HEK293 (cell line): Measurements from ENCODE around the gene HIPK1.

ENCODE experiments used
- CTCF ChIA-PET: fragments of 350-600 bp; formaldehyde crosslinking; extraction: SDS; loops from one replicate; lab custom pipeline; 2021; ENCODE audit warnings: antibody characterized with exemption; lab: Yijun Ruan, JAX
- POLR2A ChIA-PET: fragments of 300-600 bp; formaldehyde crosslinking; extraction: SDS; loops from one replicate; lab custom pipeline; 2020; ENCODE audit warnings: antibody characterized with exemption, inconsistent platforms; lab: Yijun Ruan, JAX
- H3K27ac ChIP-seq: fragments of 200-500 bp; sonication (Bioruptor generic); 2 replicates; pipeline ENCODE4 v1.5.1; 2014; ENCODE audit warnings: low read depth, low read length, control low read depth, inconsistent platforms; ENCODE audit errors: extremely low read depth
- H3K36me3 ChIP-seq, 2 experiments: fragments of 200-500 bp in 1 of 2; sonication (Bioruptor generic) in 1 of 2; 1 replicate in 1 of 2; 2 replicates in 1 of 2; pipeline ENCODE4 v1.5.1; 2014 to 2017; ENCODE audit warnings: inconsistent platforms in 2 of 2, low read length in 2 of 2; ENCODE audit not compliant: control insufficient read depth in 2 of 2, insufficient read depth in 1 of 2
- H3K4me1 ChIP-seq: fragments of 200-500 bp; sonication (Bioruptor generic); 2 replicates; pipeline ENCODE4 v1.5.1; 2014; ENCODE audit warnings: mild to moderate bottlenecking, low read length, inconsistent platforms; ENCODE audit not compliant: control insufficient read depth, insufficient read depth
- H3K4me3 ChIP-seq: 2 replicates; pipeline ENCODE4 v1.5.1; 2011; ENCODE audit warnings: low read depth, mild to moderate bottlenecking, control low read depth, low read length, moderate library complexity
- H3K9me3 ChIP-seq: fragments of 200-500 bp; sonication (Bioruptor generic); 2 replicates; pipeline ENCODE4 v1.5.1; 2014; ENCODE audit warnings: low read depth, low read length, inconsistent platforms; ENCODE audit not compliant: control insufficient read depth, insufficient read depth
- SP3 ChIP-seq: fragments of 450-650 bp; formaldehyde crosslinking; IDR thresholded peaks from 2 replicates; pipeline ENCODE4 v1.5.1; 2016; ENCODE audit warnings: missing biosample characterization, missing genetic modification characterization
- ZNF10 ChIP-seq: fragments of 450-650 bp; formaldehyde crosslinking; IDR thresholded peaks from 2 replicates; pipeline ENCODE4 v1.5.1; 2017; ENCODE audit warnings: missing biosample characterization, missing genetic modification characterization
- ZNF140 ChIP-seq: fragments of 450-650 bp; formaldehyde crosslinking; IDR thresholded peaks from 2 replicates; pipeline ENCODE4 v1.5.1; 2016; ENCODE audit warnings: missing biosample characterization, missing genetic modification characterization
- ZNF146 ChIP-seq: fragments of 450-650 bp; formaldehyde crosslinking; IDR thresholded peaks from 2 replicates; pipeline ENCODE4 v1.5.1; 2016; ENCODE audit warnings: missing biosample characterization, missing genetic modification characterization
- ZNF280D ChIP-seq: fragments of 450-650 bp; formaldehyde crosslinking; IDR thresholded peaks from 2 replicates; pipeline ENCODE4 v1.5.1; 2016; ENCODE audit warnings: missing biosample characterization, missing genetic modification characterization
- ZNF335 ChIP-seq: fragments of 450-650 bp; formaldehyde crosslinking; conservative IDR thresholded peaks from 2 replicates; pipeline ENCODE4 v1.5.1; 2016; ENCODE audit warnings: missing biosample characterization, missing genetic modification characterization
- ZNF416 ChIP-seq: fragments of 450-650 bp; formaldehyde crosslinking; IDR thresholded peaks from 2 replicates; pipeline ENCODE4 v1.5.1; 2016; ENCODE audit warnings: missing biosample characterization, missing genetic modification characterization
- ZNF558 ChIP-seq: fragments of 450-650 bp; formaldehyde crosslinking; IDR thresholded peaks from 2 replicates; pipeline ENCODE4 v1.5.1; 2016; ENCODE audit warnings: missing biosample characterization, missing genetic modification characterization
- ZNF561 ChIP-seq: fragments of 450-650 bp; IDR thresholded peaks from 2 replicates; pipeline ENCODE4 v1.5.1; 2018; ENCODE audit warnings: missing biosample characterization, missing genetic modification characterization, borderline replicate concordance
- ZNF580 ChIP-seq: fragments of 450-650 bp; formaldehyde crosslinking; IDR thresholded peaks from 2 replicates; pipeline ENCODE4 v1.5.1; 2016; ENCODE audit warnings: missing biosample characterization, missing genetic modification characterization
- ZNF623 ChIP-seq: fragments of 450-650 bp; formaldehyde crosslinking; IDR thresholded peaks from 2 replicates; pipeline ENCODE4 v1.5.1; 2016; ENCODE audit warnings: missing biosample characterization, missing genetic modification characterization
- ZSCAN23 ChIP-seq: fragments of 450-650 bp; formaldehyde crosslinking; IDR thresholded peaks from 2 replicates; pipeline ENCODE4 v1.5.1; 2016; ENCODE audit warnings: missing biosample characterization, missing genetic modification characterization
- TF ChIP-seq, protein P1 (sequence below): fragments of 450-650 bp; formaldehyde crosslinking; IDR thresholded peaks from 2 replicates; pipeline ENCODE4 v1.5.1; 2016; ENCODE audit warnings: missing biosample characterization, missing genetic modification characterization

HIPK1 gene

DNA sequence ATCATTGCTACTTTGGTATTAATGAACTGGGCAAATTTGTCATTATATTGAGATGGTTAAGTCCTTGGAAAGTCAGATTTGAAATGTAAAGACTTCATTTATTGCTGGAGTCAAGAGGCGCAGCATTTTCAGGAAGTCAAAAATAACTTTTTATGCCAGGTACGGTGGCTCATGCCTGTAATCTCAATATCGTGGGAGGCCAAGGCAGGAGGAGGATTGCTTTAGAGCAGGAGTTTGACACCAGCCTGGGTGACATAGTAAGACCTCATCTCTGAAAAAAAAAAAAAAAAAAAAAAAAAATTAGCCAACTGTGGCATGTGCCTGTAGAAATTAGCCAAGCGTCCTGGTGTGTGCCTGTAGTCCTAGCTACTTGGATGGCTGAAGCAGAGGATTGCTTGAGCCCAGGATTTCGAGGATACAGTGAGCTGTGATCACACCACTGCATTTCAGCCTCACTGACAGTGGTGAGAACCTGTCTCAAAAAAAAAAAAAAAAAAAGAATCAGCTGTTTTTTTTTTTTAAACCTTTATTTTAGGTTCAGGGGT lies 5.5 kb downstream of the HIPK1 start:
- ChIA-PET POLR2A (interaction anchor here (0.7 kb wide), 1 partner anchor 983 kb away, joined by 3 read pairs; no protein-coding TSS in a partner anchor), CTCF (interaction anchor here (1.2 kb wide), 1 partner anchor 14 kb away, joined by 4 read pairs; no protein-coding TSS in a partner anchor)
- no peaks in the 10 kb centered on the region; a peak in 1 of 3 replicates for H3K36me3 ChIP-seq
- peaks cover 3% of the 10 kb centered on the region for H3K4me1 ChIP-seq
- no peak overlapping the region for H3K4me3 ChIP-seq
- no peak overlapping the region for H3K27ac ChIP-seq
- H3K9me3 ChIP-seq: no peaks in the 10 kb centered on the region
- TF ChIP-seq ZNF558 (tag by site-specific recombination) (no peak), SP3 (tag by site-specific recombination) (no peak), ZNF335 (tag by site-specific recombination) (0 out of 2 replicates have a peak, but pooled peaks have one; percentile 22)
- TF ChIP-seq, protein P1, sequence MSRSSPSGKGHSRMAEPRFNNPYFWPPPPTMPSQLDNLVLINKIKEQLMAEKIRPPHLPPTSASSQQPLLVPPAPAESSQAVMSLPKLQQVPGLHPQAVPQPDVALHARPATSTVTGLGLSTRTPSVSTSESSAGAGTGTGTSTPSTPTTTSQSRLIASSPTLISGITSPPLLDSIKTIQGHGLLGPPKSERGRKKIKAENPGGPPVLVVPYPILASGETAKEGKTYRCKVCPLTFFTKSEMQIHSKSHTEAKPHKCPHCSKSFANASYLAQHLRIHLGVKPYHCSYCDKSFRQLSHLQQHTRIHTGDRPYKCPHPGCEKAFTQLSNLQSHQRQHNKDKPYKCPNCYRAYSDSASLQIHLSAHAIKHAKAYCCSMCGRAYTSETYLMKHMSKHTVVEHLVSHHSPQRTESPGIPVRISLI (tag by site-specific recombination): peak; percentile 78

GRCh38 chr1:113935176-113935575 lies 6.1 kb downstream of the HIPK1 start:
- H3K4me3 ChIP-seq: no peak overlapping the region
- no peaks in the 10 kb centered on the region for H3K9me3 ChIP-seq
- CTCF ChIA-PET: interaction anchor here (1.2 kb wide), 1 partner anchor 13 kb away, joined by 4 read pairs; no protein-coding TSS in a partner anchor
- TF ChIP-seq ZNF561 (tag by site-specific recombination) (no peak), ZNF580 (tag by site-specific recombination) (peak; percentile 92), ZNF146 (tag by site-specific recombination) (peak; percentile 99), ZNF280D (tag by site-specific recombination) (0 out of 2 replicates have a peak, but pooled peaks have one; percentile 26)
- peaks cover 3% of the 10 kb centered on the region for H3K4me1 ChIP-seq
- no peak overlapping the region for H3K27ac ChIP-seq
- POLR2A ChIA-PET: no interaction called here
- H3K36me3 ChIP-seq: peaks cover 0 to 1% of the 10 kb centered on the region in 2 experiments; a peak in 2 of 3 replicates

DNA sequence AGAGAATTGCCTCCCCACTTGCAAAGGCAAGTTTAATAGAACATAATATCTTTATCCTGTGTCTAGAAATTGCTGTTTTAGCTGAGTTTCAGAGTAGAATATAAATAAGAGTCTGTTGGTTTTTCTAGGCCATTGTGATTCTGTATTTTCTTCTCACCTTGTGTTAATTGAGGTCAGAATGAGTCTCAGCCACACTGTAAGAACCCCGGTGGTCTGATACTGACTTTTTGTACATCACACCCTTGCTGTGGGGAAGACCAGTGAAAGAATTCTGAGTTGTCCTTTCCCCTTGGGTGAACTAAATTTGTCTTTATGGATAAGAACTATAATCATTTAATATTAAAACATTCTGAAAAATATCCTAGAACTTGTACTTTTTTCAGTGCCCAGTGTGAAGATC lies 6.8 kb downstream of the HIPK1 start:
- TF ChIP-seq ZNF10 (tag by site-specific recombination) (no peak), ZNF416 (no peak), ZSCAN23 (tag by site-specific recombination) (no peak), ZNF146 (tag by site-specific recombination) (no peak), ZNF623 (tag by site-specific recombination) (no peak), ZNF140 (tag by site-specific recombination) (no peak)
- no peak overlapping the region for H3K27ac ChIP-seq
- no peak overlapping the region for H3K4me3 ChIP-seq
- ChIA-PET CTCF (interaction anchor here (0.6 kb wide), 1 partner anchor 16 kb away, joined by 3 read pairs; no protein-coding TSS in a partner anchor), POLR2A (no interaction called here)
- H3K4me1 ChIP-seq: peaks cover 3% of the 10 kb centered on the region
- peaks cover 0 to 9% of the 10 kb centered on the region in 2 experiments; a peak in 2 of 3 replicates for H3K36me3 ChIP-seq
- H3K9me3 ChIP-seq: no peaks in the 10 kb centered on the region
